IMR-90 (cell line): ENCODE data around the gene ANKRD11.

Source experiments
- BHLHE40 ChIP-seq: fragments of 150-350 bp; IDR thresholded peaks from 2 replicates; pipeline ENCODE4 v1.6.1; 2016; ENCODE audit warnings: mild to moderate bottlenecking, low read depth, low read length
- CEBPB ChIP-seq: IDR thresholded peaks from 2 replicates; pipeline ENCODE4 v1.6.1; 2012; ENCODE audit warnings: low read depth, low read length, improper control_type of control experiment
- CTCF ChIP-seq: conservative IDR thresholded peaks from 2 replicates; pipeline ENCODE4 v1.5.1; 2012; ENCODE audit warnings: mild to moderate bottlenecking, low read depth, low read length, improper control_type of control experiment
- POLR2A ChIP-seq: IDR thresholded peaks from 2 replicates; pipeline ENCODE4 v1.6.1; 2012; ENCODE audit warnings: mild to moderate bottlenecking, low read depth, low read length
- SMC3 ChIP-seq: fragments of 150-350 bp; IDR thresholded peaks from 2 replicates; pipeline ENCODE4 v1.6.1; 2016; ENCODE audit warnings: low read depth, mild to moderate bottlenecking, antibody characterized with exemption, low read length, moderate library complexity

- TF ChIP-seq CTCF (no peak), CEBPB (no peak), SMC3 (no peak), BHLHE40 (no peak), POLR2A (no peak)
These were observed 215.1 kb downstream of the ANKRD11 start for GRCh38 chr16:89275284-89275584.
